Measurements from ENCODE around the gene ZNF384.
A peak's percentile ranks its signal among the peaks of the same experiment; 100 is the strongest.

Gene ZNF384

GRCh38 chr12:6643569-6644256 lies 45.5 kb downstream of the ZNF384 start:
- Histone ChIP-seq H3K79me2 (ENCODE audit: insufficient read depth, low read length) (no peaks in the 10 kb centered on the region), H3F3A (ENCODE audit: insufficient read depth) (peaks cover 3% of the 10 kb centered on the region; the same call in 1 of the 2 replicates), H3K4me3 (ENCODE audit: insufficient read depth, low read length, poor library complexity, severe bottlenecking) (no peak overlapping the region), H3K4me2 (ENCODE audit: low read depth, low read length, poor library complexity, severe bottlenecking) (peak overlapping the region; percentile 31), H3K36me3 (ENCODE audit: low read length) (no peaks in the 10 kb centered on the region), H3K27ac (ENCODE audit: low read depth, low read length) (no peak overlapping the region), H3K9me2 (replicated peaks; ENCODE audit: insufficient read depth, low read length) (no peaks in the 10 kb centered on the region), H4K20me1 (ENCODE audit: low read depth, low read length) (no peaks in the 10 kb centered on the region), H3K9me3 (ENCODE audit: insufficient read depth, low read length) (no peaks in the 10 kb centered on the region), H3K9ac (ENCODE audit: low read length) (peak overlapping the region; percentile 36; the same call in 1 of the 2 replicates), H3K27me3 (ENCODE audit: low read length) (no peaks in the 10 kb centered on the region), H2AFZ (ENCODE audit: low read depth, low read length, severe bottlenecking) (peak overlapping the region; percentile 80)
- TF ChIP-seq, protein P1, sequence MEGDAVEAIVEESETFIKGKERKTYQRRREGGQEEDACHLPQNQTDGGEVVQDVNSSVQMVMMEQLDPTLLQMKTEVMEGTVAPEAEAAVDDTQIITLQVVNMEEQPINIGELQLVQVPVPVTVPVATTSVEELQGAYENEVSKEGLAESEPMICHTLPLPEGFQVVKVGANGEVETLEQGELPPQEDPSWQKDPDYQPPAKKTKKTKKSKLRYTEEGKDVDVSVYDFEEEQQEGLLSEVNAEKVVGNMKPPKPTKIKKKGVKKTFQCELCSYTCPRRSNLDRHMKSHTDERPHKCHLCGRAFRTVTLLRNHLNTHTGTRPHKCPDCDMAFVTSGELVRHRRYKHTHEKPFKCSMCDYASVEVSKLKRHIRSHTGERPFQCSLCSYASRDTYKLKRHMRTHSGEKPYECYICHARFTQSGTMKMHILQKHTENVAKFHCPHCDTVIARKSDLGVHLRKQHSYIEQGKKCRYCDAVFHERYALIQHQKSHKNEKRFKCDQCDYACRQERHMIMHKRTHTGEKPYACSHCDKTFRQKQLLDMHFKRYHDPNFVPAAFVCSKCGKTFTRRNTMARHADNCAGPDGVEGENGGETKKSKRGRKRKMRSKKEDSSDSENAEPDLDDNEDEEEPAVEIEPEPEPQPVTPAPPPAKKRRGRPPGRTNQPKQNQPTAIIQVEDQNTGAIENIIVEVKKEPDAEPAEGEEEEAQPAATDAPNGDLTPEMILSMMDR (IDR thresholded peaks at IDR 0.05; ENCODE audit: insufficient read depth, low read length, poor library complexity, severe bottlenecking): no peak
- no peak for TF ChIP-seq EZH2phosphoT487 (conservative IDR thresholded peaks at IDR 0.05; ENCODE audit: low read length)

- H4K20me1 ChIP-seq (ENCODE audit: low read depth, low read length): no peaks in the 10 kb centered on the region
- no peaks in the 10 kb centered on the region for H3K9me3 ChIP-seq (ENCODE audit: insufficient read depth, low read length)
- H3K36me3 ChIP-seq (ENCODE audit: low read length): no peaks in the 10 kb centered on the region
- no peak overlapping the region for H3K4me3 ChIP-seq (ENCODE audit: insufficient read depth, low read length, poor library complexity, severe bottlenecking)
- H3F3A ChIP-seq (ENCODE audit: insufficient read depth): no peaks in the 10 kb centered on the region
- H3K9me2 ChIP-seq (replicated peaks; ENCODE audit: insufficient read depth, low read length): no peaks in the 10 kb centered on the region
- H3K27me3 ChIP-seq (ENCODE audit: low read length): no peaks in the 10 kb centered on the region
- H3K27ac ChIP-seq (ENCODE audit: low read depth, low read length): no peak overlapping the region
- H3K9ac ChIP-seq (ENCODE audit: low read length): no peak overlapping the region
- no peak overlapping the region for H2AFZ ChIP-seq (ENCODE audit: low read depth, low read length, severe bottlenecking)
- no peak overlapping the region for H3K4me2 ChIP-seq (ENCODE audit: low read depth, low read length, poor library complexity, severe bottlenecking)
- TF ChIP-seq, protein P1 (IDR thresholded peaks at IDR 0.05; ENCODE audit: insufficient read depth, low read length, poor library complexity, severe bottlenecking): no peak
- no peak for TF ChIP-seq EZH2phosphoT487 (conservative IDR thresholded peaks at IDR 0.05; ENCODE audit: low read length)
- no peaks in the 10 kb centered on the region for H3K79me2 ChIP-seq (ENCODE audit: insufficient read depth, low read length)
Observed at GRCh38 chr12:6641131-6641530, 48.0 kb downstream of the ZNF384 start.

GRCh38 chr12:6640497-6640896 lies 48.7 kb downstream of the ZNF384 start:
- TF ChIP-seq EZH2phosphoT487 (conservative IDR thresholded peaks at IDR 0.05; ENCODE audit: low read length): no peak
- TF ChIP-seq, protein P1 (IDR thresholded peaks at IDR 0.05; ENCODE audit: insufficient read depth, low read length, poor library complexity, severe bottlenecking): no peak
- H3K9me3 ChIP-seq (ENCODE audit: insufficient read depth, low read length): no peaks in the 10 kb centered on the region
- no peaks in the 10 kb centered on the region for H3K27me3 ChIP-seq (ENCODE audit: low read length)
- no peaks in the 10 kb centered on the region for H3K79me2 ChIP-seq (ENCODE audit: insufficient read depth, low read length)
- no peak overlapping the region for H3K4me3 ChIP-seq (ENCODE audit: insufficient read depth, low read length, poor library complexity, severe bottlenecking)
- no peaks in the 10 kb centered on the region for H3F3A ChIP-seq (ENCODE audit: insufficient read depth)
- H3K36me3 ChIP-seq (ENCODE audit: low read length): no peaks in the 10 kb centered on the region
- no peak overlapping the region for H3K27ac ChIP-seq (ENCODE audit: low read depth, low read length)
- H3K4me2 ChIP-seq (ENCODE audit: low read depth, low read length, poor library complexity, severe bottlenecking): no peak overlapping the region
- no peak overlapping the region for H2AFZ ChIP-seq (ENCODE audit: low read depth, low read length, severe bottlenecking)
- H3K9me2 ChIP-seq (replicated peaks; ENCODE audit: insufficient read depth, low read length): no peaks in the 10 kb centered on the region
- H3K9ac ChIP-seq (ENCODE audit: low read length): no peak overlapping the region
- H4K20me1 ChIP-seq (ENCODE audit: low read depth, low read length): no peaks in the 10 kb centered on the region

Data from SU-DHL-6 (cell line).